H1 (cell line): ENCODE measurements around the gene BLTP2. TPM values are rescaled to one million over a fixed set of nuclear protein-coding genes. Genes with fewer than 3 reads are reported as not detected.

ENCODE experiments used
- ASH2L ChIP-seq: fragments of 200-600, 300-600 bp; sonication (generic); IDR thresholded peaks from one replicate; pipeline ENCODE4 v1.7.1; 2017; ENCODE audit warnings: low read length
- ATF3 ChIP-seq: IDR thresholded peaks from 2 replicates; pipeline ENCODE4 v1.6.1; 2011; ENCODE audit warnings: low read depth, mild to moderate bottlenecking, low read length; ENCODE audit not compliant: insufficient read depth
- BRCA1 ChIP-seq: IDR thresholded peaks from 2 replicates; pipeline ENCODE4 v1.6.1; 2012; ENCODE audit warnings: low read depth, low read length, improper control_type of control experiment
- CHD2 ChIP-seq: IDR thresholded peaks from 2 replicates; pipeline ENCODE4 v1.6.1; 2012; ENCODE audit warnings: low read length, improper control_type of control experiment
- CTCF ChIP-seq, 3 experiments: IDR thresholded peaks; 1 replicate in 2 of 3; 2 replicates in 1 of 3; pipeline versions ENCODE4 v1.5.1 to v1.6.1; 2011; ENCODE audit warnings: low read length in 3 of 3, mild to moderate bottlenecking in 3 of 3, inconsistent platforms in 2 of 3, low read depth in 1 of 3, moderate library complexity in 1 of 3; ENCODE audit not compliant: insufficient read depth in 1 of 3; ENCODE audit errors: control extremely low read depth in 1 of 3
- E2F6 ChIP-seq: IDR thresholded peaks from 2 replicates; pipeline ENCODE4 v1.6.1; 2012; ENCODE audit warnings: inconsistent platforms
- GTF2F1 ChIP-seq: IDR thresholded peaks from 2 replicates; pipeline ENCODE4 v1.6.1; 2012; ENCODE audit warnings: low read depth, low read length, improper control_type of control experiment, borderline replicate concordance
- HDAC6 ChIP-seq: IDR thresholded peaks from one replicate; pipeline ENCODE4 v1.7.1; 2012; ENCODE audit warnings: low read depth, mild to moderate bottlenecking, inconsistent platforms, low read length, moderate library complexity
- KDM5A ChIP-seq: fragments of 200-600 bp; IDR thresholded peaks from 2 replicates; pipeline ENCODE4 v1.7.1; 2012; ENCODE audit warnings: mild to moderate bottlenecking, low read length, inconsistent platforms, mixed read lengths
- NRF1 ChIP-seq: IDR thresholded peaks from 2 replicates; pipeline ENCODE4 v1.6.1; 2011; ENCODE audit warnings: mild to moderate bottlenecking, low read depth, low read length, improper control_type of control experiment
- POLR2AphosphoS5 ChIP-seq: IDR thresholded peaks from 2 replicates; pipeline ENCODE4 v1.6.1; 2011; ENCODE audit warnings: low read depth, low read length
- RBBP5 ChIP-seq: IDR thresholded peaks from 2 replicates; pipeline ENCODE4 v1.7.1; 2012; ENCODE audit warnings: low read depth, mild to moderate bottlenecking, inconsistent platforms, low read length, moderate library complexity, borderline replicate concordance
- RFX5 ChIP-seq: IDR thresholded peaks from 2 replicates; pipeline ENCODE4 v1.6.1; 2011; ENCODE audit warnings: low read depth, low read length, improper control_type of control experiment, borderline replicate concordance
- SP1 ChIP-seq: IDR thresholded peaks from 2 replicates; pipeline ENCODE4 v1.6.1; 2011; ENCODE audit warnings: low read depth, low read length
- SP2 ChIP-seq: IDR thresholded peaks from 2 replicates; pipeline ENCODE4 v1.6.1; 2012; ENCODE audit warnings: mild to moderate bottlenecking, low read length, inconsistent platforms
- SP4 ChIP-seq: IDR thresholded peaks from 2 replicates; pipeline ENCODE4 v1.6.1; 2012; ENCODE audit warnings: low read length, inconsistent platforms
- SUZ12 ChIP-seq: fragments of 200-600 bp; sonication (generic); IDR thresholded peaks from 2 replicates; pipeline ENCODE4 v1.6.1; 2012; ENCODE audit warnings: mild to moderate bottlenecking, inconsistent platforms, low read length, moderate library complexity, mixed read lengths
- TCF12 ChIP-seq: IDR thresholded peaks from 2 replicates; pipeline ENCODE4 v1.6.1; 2011; ENCODE audit warnings: low read depth, mild to moderate bottlenecking, low read length
- USF2 ChIP-seq: IDR thresholded peaks from 2 replicates; pipeline ENCODE4 v1.6.1; 2011; ENCODE audit warnings: low read length, improper control_type of control experiment
- polyA plus RNA-seq, 7 experiments: library from polyadenylated mRNA; depleted of rRNA in 3 of 7; stranded (reverse) in 5 of 7; unstranded in 2 of 7; fragments of >200 nt in 5 of 7; fragments of 200-250 nt in 2 of 7; gene quantifications; 1 replicate in 5 of 7; 2 replicates in 1 of 7; 4 replicates in 1 of 7; pipeline versions ENCODE4 v1.2.1 to v1.2.3, GENCODE V29; 2011 to 2013; ENCODE audit warnings: missing spikeins in 2 of 7, mixed read lengths in 2 of 7
- total RNA-seq: library from RNA; stranded (reverse); fragmentation: NEBNext Ultra II Directional; extraction: Animal tissue kit (Norgen Biotek cat#: 25700); gene quantifications from 2 replicates; pipeline ENCODE4 v1.2.1, GENCODE V29; 2021

Gene BLTP2
- total and polyA plus RNA-seq, 2 of the 8 experiments (the other 6 are each of a cell fraction or from before 2014, with no cell fraction given): 80.9 to 140 TPM

- TF ChIP-seq KDM5A (no peak; the same call in 1 of the 2 replicates), SP1 (peak; percentile 55; the same call in 1 of the 2 replicates), SP4 (no peak), BRCA1 (no peak), USF2 (no peak), POLR2AphosphoS5 (no peak), CHD2 (no peak), RFX5 (no peak), CTCF (IDR thresholded peaks at IDR 0.05; ENCODE audit: control extremely low read depth in 1 of 3, insufficient read depth in 1 of 3, low read depth in 1 of 3, low read length in 3 of 3) (no peak), HDAC6 (no peak), RBBP5 (peak; percentile 56; the same call in 1 of the 2 replicates), E2F6 (0 out of 2 replicates have a peak, but pooled peaks have one; percentile 43), TCF12 (no peak), ASH2L (peak; percentile 93), SUZ12 (no peak), NRF1 (peak; percentile 32; the same call in 1 of the 2 replicates), SP2 (no peak), ATF3 (no peak), GTF2F1 (no peak)
These were observed at the start of gene BLTP2 (continued) for GRCh38 chr17:28644787-28645575.
